ENCODE results near the gene VAX1. TPM values are rescaled to one million over a fixed set of nuclear protein-coding genes. Genes with fewer than 3 reads are reported as not detected.
A peak's percentile ranks its signal among the peaks of the same experiment; 100 is the strongest.

The VAX1 gene
- total RNA-seq, 2 donors from 2014 or later, result 3.2 to 3.5 TPM

DNA sequence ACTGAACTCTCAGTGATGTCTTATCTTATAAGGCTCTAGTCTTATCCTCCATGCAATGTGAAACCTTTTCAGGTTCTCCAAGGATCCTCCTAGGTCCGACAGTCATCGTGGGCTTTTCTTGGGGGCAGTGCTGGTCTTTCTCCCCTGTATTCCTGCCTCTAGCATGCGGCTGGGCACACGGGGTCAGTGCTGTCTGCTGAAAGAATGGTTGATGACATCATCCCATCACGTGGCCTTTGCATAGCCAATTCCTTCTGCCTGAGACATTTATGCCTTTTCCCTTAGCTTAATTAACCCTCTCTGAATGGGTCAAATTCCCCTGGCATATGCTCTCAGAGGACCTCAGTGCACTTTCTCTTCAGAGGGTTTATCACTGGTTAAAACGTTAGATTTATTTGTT lies 32.2 kb upstream of the VAX1 start:
- H3K27ac ChIP-seq (ENCODE audit: low read depth, low read length), result no peak overlapping the region
- H3K9ac ChIP-seq (ENCODE audit: extremely low read depth, low read length, poor library complexity, severe bottlenecking), result no peak overlapping the region
- H3K4me1 Mint-ChIP-seq, result peaks cover 9% of the 10 kb centered on the region
- no peaks in the 10 kb centered on the region for H3K9me3 Mint-ChIP-seq
- H3K27me3 Mint-ChIP-seq (ENCODE audit: insufficient read depth), result peaks cover 100% of the 10 kb centered on the region
- DNase-seq, result peak; percentile 56
- H3K36me3 Mint-ChIP-seq (ENCODE audit: low read depth), result no peaks in the 10 kb centered on the region
- no peaks in the 10 kb centered on the region for H3K4me1 ChIP-seq (ENCODE audit: control insufficient read depth, insufficient read depth, low read length)
- TF ChIP-seq, protein P1, sequence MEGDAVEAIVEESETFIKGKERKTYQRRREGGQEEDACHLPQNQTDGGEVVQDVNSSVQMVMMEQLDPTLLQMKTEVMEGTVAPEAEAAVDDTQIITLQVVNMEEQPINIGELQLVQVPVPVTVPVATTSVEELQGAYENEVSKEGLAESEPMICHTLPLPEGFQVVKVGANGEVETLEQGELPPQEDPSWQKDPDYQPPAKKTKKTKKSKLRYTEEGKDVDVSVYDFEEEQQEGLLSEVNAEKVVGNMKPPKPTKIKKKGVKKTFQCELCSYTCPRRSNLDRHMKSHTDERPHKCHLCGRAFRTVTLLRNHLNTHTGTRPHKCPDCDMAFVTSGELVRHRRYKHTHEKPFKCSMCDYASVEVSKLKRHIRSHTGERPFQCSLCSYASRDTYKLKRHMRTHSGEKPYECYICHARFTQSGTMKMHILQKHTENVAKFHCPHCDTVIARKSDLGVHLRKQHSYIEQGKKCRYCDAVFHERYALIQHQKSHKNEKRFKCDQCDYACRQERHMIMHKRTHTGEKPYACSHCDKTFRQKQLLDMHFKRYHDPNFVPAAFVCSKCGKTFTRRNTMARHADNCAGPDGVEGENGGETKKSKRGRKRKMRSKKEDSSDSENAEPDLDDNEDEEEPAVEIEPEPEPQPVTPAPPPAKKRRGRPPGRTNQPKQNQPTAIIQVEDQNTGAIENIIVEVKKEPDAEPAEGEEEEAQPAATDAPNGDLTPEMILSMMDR (conservative IDR thresholded peaks at IDR 0.05), result no peak
- H3K27me3 ChIP-seq (ENCODE audit: control insufficient read depth, insufficient read depth, low read length, poor library complexity, severe bottlenecking), result peaks cover 99% of the 10 kb centered on the region
- 23% methylated on average over 6 of the region's 6 CpGs for WGBS, 2 experiments (ENCODE audit: insufficient coverage in 1 of 2, insufficient read length in 1 of 2)
- no peak overlapping the region for H3K4me3 ChIP-seq (ENCODE audit: low read length)
- no peak overlapping the region for H3K4me3 Mint-ChIP-seq
- no peaks in the 10 kb centered on the region for H3K9me3 ChIP-seq (ENCODE audit: control insufficient read depth, low read length)
- no peaks in the 10 kb centered on the region for H3K36me3 ChIP-seq (ENCODE audit: control insufficient read depth, insufficient read depth, low read length)
- H3K27ac Mint-ChIP-seq, result no peak overlapping the region

GRCh38 chr10:117169480-117169879 lies 31.4 kb upstream of the VAX1 start:
- Mint-ChIP-seq H3K36me3 (ENCODE audit: low read depth) (no peaks in the 10 kb centered on the region), H3K27me3 (ENCODE audit: insufficient read depth) (peaks cover 100% of the 10 kb centered on the region), H3K27ac (no peak overlapping the region), H3K4me3 (no peak overlapping the region), H3K4me1 (peaks cover 11% of the 10 kb centered on the region), H3K9me3 (no peaks in the 10 kb centered on the region)
- Histone ChIP-seq H3K4me3 (ENCODE audit: low read length) (no peak overlapping the region), H3K9ac (ENCODE audit: extremely low read depth, low read length, poor library complexity, severe bottlenecking) (no peak overlapping the region), H3K36me3 (ENCODE audit: control insufficient read depth, insufficient read depth, low read length) (no peaks in the 10 kb centered on the region), H3K27ac (ENCODE audit: low read depth, low read length) (no peak overlapping the region), H3K9me3 (ENCODE audit: control insufficient read depth, low read length) (no peaks in the 10 kb centered on the region), H3K27me3 (ENCODE audit: control insufficient read depth, insufficient read depth, low read length, poor library complexity, severe bottlenecking) (peaks cover 100% of the 10 kb centered on the region), H3K4me1 (ENCODE audit: control insufficient read depth, insufficient read depth, low read length) (no peaks in the 10 kb centered on the region)
- WGBS, 2 experiments (ENCODE audit: insufficient coverage in 1 of 2, insufficient read length in 1 of 2), result 44 to 59% methylated on average over 2 of the region's 2 CpGs
- TF ChIP-seq, protein P1 (conservative IDR thresholded peaks at IDR 0.05), result no peak
- DNase-seq, result no peak

DNA sequence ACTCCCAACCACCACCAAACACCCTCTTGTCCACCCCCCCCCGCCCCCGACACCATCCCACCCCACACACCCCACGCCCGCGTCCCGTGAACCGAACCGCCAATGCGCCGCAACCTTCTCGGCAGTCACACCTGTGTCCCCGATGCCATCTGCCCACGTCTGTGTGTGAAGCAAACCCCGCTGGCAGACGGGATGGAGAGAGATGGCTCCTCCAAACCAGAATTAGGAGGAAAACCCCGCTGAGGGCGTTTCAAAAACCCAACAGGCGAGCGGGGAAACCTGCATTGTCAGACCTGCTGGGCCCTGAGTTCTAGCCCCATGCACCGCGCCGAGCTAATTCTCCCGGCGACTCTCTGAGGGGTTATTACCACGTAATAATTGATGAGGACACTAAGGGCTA lies 30.7 kb upstream of the VAX1 start:
- Mint-ChIP-seq H3K4me1 (peaks cover 15% of the 10 kb centered on the region), H3K27me3 (ENCODE audit: insufficient read depth) (peaks cover 100% of the 10 kb centered on the region), H3K36me3 (ENCODE audit: low read depth) (no peaks in the 10 kb centered on the region), H3K9me3 (no peaks in the 10 kb centered on the region), H3K27ac (no peak overlapping the region), H3K4me3 (peak overlapping the region; percentile 55)
- Histone ChIP-seq H3K27ac (ENCODE audit: low read depth, low read length) (no peak overlapping the region), H3K27me3 (ENCODE audit: control insufficient read depth, insufficient read depth, low read length, poor library complexity, severe bottlenecking) (peaks cover 100% of the 10 kb centered on the region), H3K36me3 (ENCODE audit: control insufficient read depth, insufficient read depth, low read length) (no peaks in the 10 kb centered on the region), H3K9me3 (ENCODE audit: control insufficient read depth, low read length) (no peaks in the 10 kb centered on the region), H3K4me1 (ENCODE audit: control insufficient read depth, insufficient read depth, low read length) (no peaks in the 10 kb centered on the region), H3K9ac (ENCODE audit: extremely low read depth, low read length, poor library complexity, severe bottlenecking) (no peak overlapping the region), H3K4me3 (ENCODE audit: low read length) (no peak overlapping the region)
- peak; percentile 78 for DNase-seq
- TF ChIP-seq, protein P1 (conservative IDR thresholded peaks at IDR 0.05), result no peak
- WGBS, 2 experiments (ENCODE audit: insufficient coverage in 1 of 2, insufficient read length in 1 of 2), result 17 to 20% methylated on average over 10 to 22 of the region's 25 CpGs

Data from endodermal cell (in vitro differentiated cells).